Smooth muscle cell (in vitro differentiated cells): ENCODE measurements around the gene TEDC2. TPM values are rescaled to one million over a fixed set of nuclear protein-coding genes. Genes with fewer than 3 reads are reported as not detected.

ENCODE experiments used
- DNase-seq: peaks from one replicate; lab custom pipeline; 2025; ENCODE audit not compliant: unreplicated experiment; lab: John Stamatoyannopoulos, UW
- H2AFZ ChIP-seq: fragments of 200-600 bp; sonication (generic); 2 replicates; pipeline ENCODE4 v1.6.0; 2016; ENCODE audit warnings: antibody characterized with exemption, low read depth, mild to moderate bottlenecking
- H3F3A ChIP-seq: fragments of 200-600 bp; sonication (generic); 2 replicates; pipeline ENCODE4 v1.6.0; 2017; ENCODE audit warnings: antibody characterized with exemption, low read depth
- H3K27ac ChIP-seq: fragments of 200-600 bp; sonication (generic); 2 replicates; pipeline ENCODE4 v1.5.1; 2016; ENCODE audit warnings: low read depth, mild to moderate bottlenecking
- H3K27me3 ChIP-seq: fragments of 200-600 bp; sonication (generic); 2 replicates; pipeline ENCODE4 v1.6.1; 2016; ENCODE audit warnings: low read depth, mild to moderate bottlenecking
- H3K36me3 ChIP-seq: fragments of 200-600 bp; sonication (generic); 2 replicates; pipeline ENCODE4 v1.5.1; 2016; ENCODE audit warnings: low read depth
- H3K4me1 ChIP-seq: fragments of 200-600 bp; sonication (generic); 2 replicates; pipeline ENCODE4 v1.5.1; 2016; ENCODE audit warnings: low read depth
- H3K4me2 ChIP-seq: fragments of 200-600 bp; sonication (generic); 2 replicates; pipeline ENCODE4 v1.6.0; 2016; ENCODE audit warnings: mild to moderate bottlenecking
- H3K4me3 ChIP-seq: fragments of 200-600 bp; sonication (generic); 2 replicates; pipeline ENCODE4 v1.5.1; 2016; ENCODE audit warnings: mild to moderate bottlenecking
- H3K79me2 ChIP-seq: fragments of 200-600 bp; sonication (generic); 2 replicates; pipeline ENCODE4 v1.6.0; 2016; ENCODE audit warnings: low read depth, mild to moderate bottlenecking
- H3K9ac ChIP-seq: fragments of 200-600 bp; sonication (generic); 2 replicates; pipeline ENCODE4 v1.6.0; 2016; ENCODE audit warnings: low read depth
- H3K9me3 ChIP-seq: fragments of 200-600 bp; sonication (generic); replicated peaks from 2 replicates; pipeline ENCODE4 v1.5.1; 2016; ENCODE audit warnings: low read depth
- H4K20me1 ChIP-seq: fragments of 200-600 bp; sonication (generic); 2 replicates; pipeline ENCODE4 v1.6.0; 2016; ENCODE audit warnings: low read depth
- CTCF ChIP-seq: fragments of 200-600 bp; sonication (generic); IDR thresholded peaks from 2 replicates; pipeline ENCODE4 v1.5.1; 2017; ENCODE audit warnings: borderline replicate concordance, mild to moderate bottlenecking, antibody characterized with exemption; ENCODE audit not compliant: insufficient read depth, poor library complexity, severe bottlenecking
- WGBS: methylation state at CpG from one replicate; pipeline ENCODE4 v1.1.7; 2016; ENCODE audit warnings: low lambda C conversion rate; 5-methylcytosine and 5-hydroxymethylcytosine counted together
- polyA plus RNA-seq: library from polyadenylated mRNA; unstranded; fragments of >200 nt; fragmentation: Nextera tagmentation; extraction: Ambion mirVana; gene quantifications from 2 replicates; pipeline ENCODE4 v1.2.1, GENCODE V29; 2016
- total RNA-seq: library from RNA; depleted of rRNA; stranded (reverse); fragments of >200 nt; gene quantifications from 2 replicates; pipeline ENCODE4 v1.2.3, GENCODE V29; 2014

The TEDC2 gene
- total and polyA plus RNA-seq, 2 experiments from 2014 or later, result 8.0 to 13.3 TPM

DNA sequence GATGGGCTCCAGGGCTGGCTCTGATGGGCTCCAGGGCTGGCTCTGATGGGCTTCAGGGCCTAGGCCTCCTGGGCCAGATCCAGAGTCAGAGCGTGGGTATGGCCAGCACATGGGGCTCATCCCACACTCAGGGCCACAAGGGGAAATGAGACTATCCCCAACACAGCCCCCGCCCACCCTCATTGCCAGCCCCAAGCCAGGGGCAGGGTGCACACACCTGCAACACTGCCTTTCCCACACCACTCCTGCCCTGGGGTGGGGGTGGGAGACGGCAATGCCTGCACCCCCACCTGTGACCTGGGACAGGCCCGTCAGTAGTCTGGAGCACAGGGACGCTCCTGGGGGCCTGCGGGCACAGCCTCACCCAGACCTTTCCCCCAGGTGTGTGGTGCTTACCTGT, 39.5 kb downstream of the TEDC2 start:
- H2AFZ ChIP-seq, result no peak overlapping the region
- no peaks in the 10 kb centered on the region for H3K9me3 ChIP-seq
- H3K4me1 ChIP-seq, result no peaks in the 10 kb centered on the region
- no peaks in the 10 kb centered on the region for H3K36me3 ChIP-seq
- 91% methylated on average over 5 of the region's 6 CpGs for WGBS
- H4K20me1 ChIP-seq, result no peaks in the 10 kb centered on the region
- no peak overlapping the region for H3K27ac ChIP-seq
- H3F3A ChIP-seq, result peaks cover 5% of the 10 kb centered on the region
- no peak for TF ChIP-seq CTCF
- no peak overlapping the region for H3K4me2 ChIP-seq
- no peak overlapping the region for H3K4me3 ChIP-seq
- H3K79me2 ChIP-seq, result no peaks in the 10 kb centered on the region
- no peak overlapping the region for H3K9ac ChIP-seq
- DNase-seq, result no peak
- no peaks in the 10 kb centered on the region for H3K27me3 ChIP-seq

DNA sequence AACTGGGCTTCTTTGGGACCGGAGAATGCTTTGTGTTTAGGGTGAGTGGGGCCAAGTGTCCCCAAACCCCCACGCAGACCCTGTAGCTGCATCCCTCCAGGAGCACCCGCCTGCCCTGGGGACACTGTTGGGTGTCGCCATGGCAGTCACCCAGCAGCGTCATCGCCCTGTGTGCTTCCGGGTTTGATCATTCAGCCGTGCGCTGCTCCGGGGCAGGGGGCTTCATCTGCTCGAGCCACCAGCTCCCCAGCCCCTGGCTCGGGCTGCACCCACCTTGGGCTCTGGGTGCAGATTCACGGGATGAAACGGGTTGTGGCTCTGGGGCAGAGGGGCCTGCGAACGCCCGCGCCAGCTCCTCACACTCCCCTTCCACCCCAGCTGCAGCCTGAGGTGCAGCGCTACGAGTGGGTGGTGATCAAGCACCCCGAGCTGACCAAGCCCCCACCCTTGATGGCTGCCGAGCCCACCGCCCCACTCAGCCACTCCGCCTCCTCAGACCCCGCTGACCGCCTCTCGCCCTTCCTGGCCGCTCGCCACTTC, 40.1 kb downstream of the TEDC2 start:
- WGBS, result 96% methylated on average over 26 of the region's 29 CpGs
- H3K4me1 ChIP-seq, result no peaks in the 10 kb centered on the region
- no peaks in the 10 kb centered on the region for H3K36me3 ChIP-seq
- H4K20me1 ChIP-seq, result no peaks in the 10 kb centered on the region
- H3K27ac ChIP-seq, result no peak overlapping the region
- DNase-seq, result no peak
- H3K4me3 ChIP-seq, result no peak overlapping the region
- H3K4me2 ChIP-seq, result no peak overlapping the region
- H3K9ac ChIP-seq, result no peak overlapping the region
- H3F3A ChIP-seq, result peaks cover 5% of the 10 kb centered on the region
- no peaks in the 10 kb centered on the region for H3K9me3 ChIP-seq
- H2AFZ ChIP-seq, result no peak overlapping the region
- no peak for TF ChIP-seq CTCF
- no peaks in the 10 kb centered on the region for H3K79me2 ChIP-seq
- H3K27me3 ChIP-seq, result no peaks in the 10 kb centered on the region

DNA sequence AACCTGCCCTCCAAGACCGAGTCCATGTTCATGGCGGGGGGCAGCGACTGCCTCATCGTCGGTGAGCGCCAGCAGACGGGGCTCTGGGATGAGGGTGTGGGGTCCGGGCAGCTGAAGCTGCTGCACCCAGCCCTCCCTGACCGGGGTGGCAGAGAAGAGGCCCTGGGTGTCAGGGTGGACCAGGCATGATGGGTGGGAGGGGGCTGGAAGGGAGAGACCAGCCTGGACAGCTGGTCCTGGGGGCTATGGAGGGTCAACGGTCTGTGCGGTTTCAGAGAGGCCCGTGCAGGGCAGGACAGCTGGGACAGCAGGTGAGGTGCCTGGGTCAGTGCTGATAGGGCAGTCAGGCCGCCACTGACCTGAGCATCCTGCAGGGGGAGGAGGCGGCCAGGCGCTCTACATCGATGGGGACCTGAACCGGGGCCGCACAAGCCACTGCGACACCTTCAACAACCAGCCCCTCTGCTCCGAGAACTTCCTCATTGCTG, 40.6 kb downstream of the TEDC2 start:
- no peaks in the 10 kb centered on the region for H3K4me1 ChIP-seq
- DNase-seq, result no peak
- H3K79me2 ChIP-seq, result no peaks in the 10 kb centered on the region
- H3K9ac ChIP-seq, result no peak overlapping the region
- H2AFZ ChIP-seq, result no peak overlapping the region
- H4K20me1 ChIP-seq, result no peaks in the 10 kb centered on the region
- no peaks in the 10 kb centered on the region for H3K9me3 ChIP-seq
- no peaks in the 10 kb centered on the region for H3K27me3 ChIP-seq
- no peak for TF ChIP-seq CTCF
- no peak overlapping the region for H3K4me2 ChIP-seq
- H3K36me3 ChIP-seq, result no peaks in the 10 kb centered on the region
- 95% methylated on average over 17 of the region's 20 CpGs for WGBS
- H3F3A ChIP-seq, result peaks cover 5% of the 10 kb centered on the region
- H3K27ac ChIP-seq, result no peak overlapping the region
- no peak overlapping the region for H3K4me3 ChIP-seq

- Histone ChIP-seq H3F3A (peaks cover 5% of the 10 kb centered on the region), H3K4me3 (peak overlapping the region; percentile 42), H3K9ac (no peak overlapping the region), H3K4me2 (peak overlapping the region; percentile 81), H2AFZ (no peak overlapping the region), H3K27ac (no peak overlapping the region), H3K79me2 (no peaks in the 10 kb centered on the region), H3K9me3 (no peaks in the 10 kb centered on the region), H3K4me1 (no peaks in the 10 kb centered on the region), H3K27me3 (no peaks in the 10 kb centered on the region), H3K36me3 (no peaks in the 10 kb centered on the region), H4K20me1 (no peaks in the 10 kb centered on the region)
- peak; percentile 83 for DNase-seq
- 46% methylated on average over 20 of the region's 23 CpGs for WGBS
- TF ChIP-seq CTCF, result peak; percentile 99
Measured at GRCh38 chr16:2500918-2501750, 41.2 kb downstream of the TEDC2 start.
